ENCODE measurements around the gene DCST1.
A peak's percentile ranks its signal among the peaks of the same experiment; 100 is the strongest.

DCST1 gene

GRCh38 chr1:155057788-155058211, 24.2 kb downstream of the DCST1 start:
- no peak for DNase-seq

- no peak for DNase-seq
Measured at GRCh38 chr1:155060736-155061135, 27.1 kb downstream of the DCST1 start.

- peak; percentile 96 for DNase-seq
Measured at GRCh38 chr1:155061381-155062150, 27.9 kb downstream of the DCST1 start.

- peak; percentile 63 for DNase-seq
Measured at GRCh38 chr1:155062151-155062686, 28.6 kb downstream of the DCST1 start.

GRCh38 chr1:155062702-155063411, 29.2 kb downstream of the DCST1 start:
- DNase-seq, result peak; percentile 91

- DNase-seq, result peak; percentile 93
Measured at GRCh38 chr1:155063550-155064110, 30.0 kb downstream of the DCST1 start, which contains the start of gene EFNA4. Gene EFNA4, plus strand, starts transcription at chr1:155063740. Its CDS starts 84 bp downstream, at chr1:155063824.

- no peak for DNase-seq
Measured at GRCh38 chr1:155064111-155064831, 30.6 kb downstream of the DCST1 start.

GRCh38 chr1:155064832-155065429, 31.3 kb downstream of the DCST1 start:
- no peak for DNase-seq

- DNase-seq, result no peak
Measured at GRCh38 chr1:155066777-155067176, 33.2 kb downstream of the DCST1 start.

GRCh38 chr1:155068599-155068998, 35.0 kb downstream of the DCST1 start:
- DNase-seq, result no peak

GRCh38 chr1:155069551-155070157, 36.0 kb downstream of the DCST1 start:
- peak; percentile 74 for DNase-seq

GRCh38 chr1:155070158-155070621, 36.6 kb downstream of the DCST1 start:
- no peak for DNase-seq

GRCh38 chr1:155070721-155071569, 37.3 kb downstream of the DCST1 start:
- peak; percentile 91 for DNase-seq

- DNase-seq, result peak; percentile 74
Measured at GRCh38 chr1:155071701-155072100, 38.1 kb downstream of the DCST1 start.

- DNase-seq, result no peak
Measured at GRCh38 chr1:155072531-155073289, 39.1 kb downstream of the DCST1 start.

GRCh38 chr1:155073377-155074242, 40.0 kb downstream of the DCST1 start:
- DNase-seq, result no peak

- peak; percentile 58 for DNase-seq
Measured at GRCh38 chr1:155075535-155075934, 41.9 kb downstream of the DCST1 start.

- DNase-seq, result no peak
Measured at GRCh38 chr1:155076371-155076770, 42.7 kb downstream of the DCST1 start.

GRCh38 chr1:155077346-155077745, 43.7 kb downstream of the DCST1 start:
- no peak for DNase-seq

Measured in retina (tissue), 1 donor.